GM19043 (cell line): ENCODE data around the gene MRPL12.

Experiments
- ATAC-seq: cut with Tn5 transposase; IDR thresholded peaks from one replicate; pipeline ENCODE4 v1.9.1; 2021; ENCODE audit warnings: low read depth; ENCODE audit not compliant: unreplicated experiment

The MRPL12 gene

DNA sequence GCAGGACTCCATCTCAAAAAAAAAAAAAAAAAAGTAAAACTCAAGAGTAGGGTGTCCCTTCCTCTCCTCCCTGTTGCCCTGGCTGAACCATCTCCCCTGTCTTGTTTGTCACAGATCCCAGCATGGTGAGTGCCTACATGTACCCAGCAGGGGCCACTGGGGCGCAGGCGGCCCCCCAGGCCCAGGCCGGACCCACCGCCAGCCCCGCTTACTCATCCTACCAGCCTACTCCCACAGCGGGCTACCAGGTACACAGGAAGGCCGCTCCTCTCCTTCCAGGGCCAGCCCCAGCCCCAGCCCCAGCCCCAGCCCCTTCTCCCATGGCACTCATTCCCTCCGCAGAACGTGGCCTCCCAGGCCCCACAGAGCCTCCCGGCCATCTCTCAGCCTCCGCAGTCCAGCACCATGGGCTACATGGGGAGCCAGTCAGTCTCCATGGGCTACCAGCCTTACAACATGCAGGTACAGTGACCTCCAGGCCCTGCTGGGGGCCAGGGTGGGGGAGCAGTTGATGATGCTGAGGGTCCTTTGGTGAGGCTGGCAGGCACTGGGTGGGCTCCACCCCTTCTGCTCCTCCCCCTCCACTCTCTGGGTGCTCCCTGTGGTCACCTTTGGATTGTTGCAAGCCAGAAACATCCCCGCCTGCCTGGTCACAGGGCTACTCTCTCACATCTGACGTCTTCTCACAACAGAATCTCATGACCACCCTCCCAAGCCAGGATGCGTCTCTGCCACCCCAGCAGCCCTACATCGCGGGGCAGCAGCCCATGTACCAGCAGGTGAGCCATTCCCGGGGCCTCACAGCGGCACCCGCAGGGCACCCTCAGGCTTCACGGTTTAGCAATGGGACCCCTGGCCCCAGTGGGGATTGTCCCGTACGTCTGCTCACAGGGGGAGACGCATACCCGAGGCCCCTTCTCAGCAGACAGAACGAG, 2.5 kb upstream of the MRPL12 start:
- no peak for ATAC-seq

DNA sequence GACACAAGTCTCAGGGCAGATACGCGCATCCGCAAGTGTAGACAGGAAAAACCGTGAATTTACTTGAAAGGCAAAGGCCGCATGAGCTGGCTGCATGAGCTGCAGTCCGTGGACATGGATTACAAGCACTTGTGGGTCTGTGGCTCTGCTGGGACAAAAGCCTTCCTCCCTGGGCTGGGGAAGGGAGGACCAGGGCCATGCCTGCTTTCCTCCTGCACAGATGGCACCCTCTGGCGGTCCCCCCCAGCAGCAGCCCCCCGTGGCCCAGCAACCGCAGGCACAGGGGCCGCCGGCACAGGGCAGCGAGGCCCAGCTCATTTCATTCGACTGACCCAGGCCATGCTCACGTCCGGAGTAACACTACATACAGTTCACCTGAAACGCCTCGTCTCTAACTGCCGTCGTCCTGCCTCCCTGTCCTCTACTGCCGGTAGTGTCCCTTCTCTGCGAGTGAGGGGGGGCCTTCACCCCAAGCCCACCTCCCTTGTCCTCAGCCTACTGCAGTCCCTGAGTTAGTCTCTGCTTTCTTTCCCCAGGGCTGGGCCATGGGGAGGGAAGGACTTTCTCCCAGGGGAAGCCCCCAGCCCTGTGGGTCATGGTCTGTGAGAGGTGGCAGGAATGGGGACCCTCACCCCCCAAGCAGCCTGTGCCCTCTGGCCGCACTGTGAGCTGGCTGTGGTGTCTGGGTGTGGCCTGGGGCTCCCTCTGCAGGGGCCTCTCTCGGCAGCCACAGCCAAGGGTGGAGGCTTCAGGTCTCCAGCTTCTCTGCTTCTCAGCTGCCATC, 1.7 kb upstream of the MRPL12 start:
- ATAC-seq: no peak

DNA sequence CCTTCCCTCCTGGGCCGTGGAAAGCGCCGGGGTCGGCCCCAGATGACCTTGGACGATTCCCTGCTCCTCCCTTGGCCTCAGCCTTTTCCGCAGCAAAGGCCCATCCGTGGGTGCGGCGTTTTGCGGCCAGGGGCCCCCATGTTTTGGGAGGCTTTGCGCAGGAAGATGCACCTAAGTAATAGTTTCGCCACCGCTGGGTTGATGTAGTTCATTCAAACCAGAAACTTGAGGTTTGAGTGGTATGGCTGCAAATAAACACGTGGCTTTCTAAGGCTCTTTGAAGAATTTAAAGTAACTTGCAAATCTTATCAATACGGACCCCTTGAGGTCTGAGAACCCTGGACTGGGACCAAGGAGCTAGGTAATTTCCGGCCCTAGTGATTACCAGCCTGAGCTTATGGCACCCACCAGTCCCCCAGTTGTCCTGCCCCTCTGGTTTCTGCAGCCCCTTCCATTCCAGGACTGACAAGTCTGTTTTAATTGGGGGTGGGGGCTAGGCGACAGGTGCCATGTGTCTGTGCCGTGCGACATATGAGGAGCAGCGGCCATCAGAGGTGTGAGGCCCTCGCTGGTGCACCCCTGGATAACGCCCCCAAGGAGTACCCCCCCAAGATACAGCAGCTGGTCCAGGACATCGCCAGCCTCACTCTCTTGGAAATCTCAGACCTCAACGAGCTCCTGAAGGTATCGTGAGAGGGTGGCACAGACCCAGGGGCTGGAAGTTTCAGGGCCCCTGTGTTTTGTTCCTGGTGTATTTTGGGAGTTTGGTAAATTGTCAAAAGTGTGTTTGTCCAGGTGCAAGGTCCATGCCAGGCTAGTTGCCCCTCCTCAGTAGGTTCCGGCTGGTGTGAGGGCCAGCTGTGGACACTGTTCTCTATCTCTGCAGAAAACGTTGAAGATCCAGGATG, 834 bp downstream of the MRPL12 start:
- ATAC-seq: no peak

DNA sequence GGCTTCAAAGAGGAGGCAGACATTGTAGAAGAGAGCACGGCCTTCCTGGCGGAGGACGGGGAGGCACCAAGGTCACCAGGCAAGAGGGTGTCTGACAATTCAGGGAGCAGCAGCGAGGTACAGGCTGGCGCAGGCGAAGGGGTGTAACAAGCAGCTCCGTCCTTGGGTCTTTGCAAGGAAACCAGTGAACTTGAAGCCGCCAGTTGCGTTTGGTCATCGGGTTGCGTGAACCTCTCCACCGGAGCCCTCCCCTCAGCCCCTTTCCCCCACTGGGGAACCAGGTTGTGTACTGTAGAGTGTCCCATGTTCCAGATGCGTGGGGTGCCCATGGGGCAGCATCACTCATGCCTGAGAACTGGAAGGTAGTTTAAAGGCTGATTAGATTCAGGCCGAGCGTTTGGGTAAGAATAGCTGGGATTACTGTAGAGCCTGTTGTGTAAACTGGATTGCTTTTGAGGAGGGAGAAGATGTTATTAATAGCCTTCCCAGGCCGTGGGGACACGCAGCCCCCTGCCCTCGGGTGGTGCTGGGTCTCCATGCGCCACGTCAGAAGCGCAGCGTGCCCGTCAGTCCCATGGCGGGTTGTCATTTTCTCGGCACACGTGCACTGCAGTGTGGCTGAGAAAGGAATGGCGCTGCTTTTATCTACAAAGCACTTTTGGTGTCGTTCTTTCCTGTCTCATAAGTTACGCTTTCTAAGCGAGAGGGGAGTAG, 2.5 kb downstream of the MRPL12 start:
- ATAC-seq: no peak

DNA sequence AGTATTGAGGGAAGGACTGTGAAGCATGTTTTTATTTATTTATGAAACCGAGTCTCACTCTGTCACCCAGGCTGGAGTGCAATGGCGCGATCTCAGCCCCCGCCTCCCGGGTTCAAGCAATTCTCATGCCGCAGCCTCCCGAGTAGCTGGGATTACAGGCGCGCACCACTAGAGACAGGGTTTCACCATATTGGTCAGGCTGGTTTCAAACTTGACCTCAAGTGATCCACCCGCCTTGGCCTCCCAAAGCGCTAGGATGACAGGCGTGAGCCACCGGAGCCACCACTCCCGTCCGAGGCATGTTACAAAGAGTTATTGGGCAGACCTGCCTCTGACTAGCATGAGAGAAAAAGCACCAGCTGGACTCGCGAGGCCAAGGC, 3.1 kb downstream of the MRPL12 start:
- ATAC-seq: no peak

DNA sequence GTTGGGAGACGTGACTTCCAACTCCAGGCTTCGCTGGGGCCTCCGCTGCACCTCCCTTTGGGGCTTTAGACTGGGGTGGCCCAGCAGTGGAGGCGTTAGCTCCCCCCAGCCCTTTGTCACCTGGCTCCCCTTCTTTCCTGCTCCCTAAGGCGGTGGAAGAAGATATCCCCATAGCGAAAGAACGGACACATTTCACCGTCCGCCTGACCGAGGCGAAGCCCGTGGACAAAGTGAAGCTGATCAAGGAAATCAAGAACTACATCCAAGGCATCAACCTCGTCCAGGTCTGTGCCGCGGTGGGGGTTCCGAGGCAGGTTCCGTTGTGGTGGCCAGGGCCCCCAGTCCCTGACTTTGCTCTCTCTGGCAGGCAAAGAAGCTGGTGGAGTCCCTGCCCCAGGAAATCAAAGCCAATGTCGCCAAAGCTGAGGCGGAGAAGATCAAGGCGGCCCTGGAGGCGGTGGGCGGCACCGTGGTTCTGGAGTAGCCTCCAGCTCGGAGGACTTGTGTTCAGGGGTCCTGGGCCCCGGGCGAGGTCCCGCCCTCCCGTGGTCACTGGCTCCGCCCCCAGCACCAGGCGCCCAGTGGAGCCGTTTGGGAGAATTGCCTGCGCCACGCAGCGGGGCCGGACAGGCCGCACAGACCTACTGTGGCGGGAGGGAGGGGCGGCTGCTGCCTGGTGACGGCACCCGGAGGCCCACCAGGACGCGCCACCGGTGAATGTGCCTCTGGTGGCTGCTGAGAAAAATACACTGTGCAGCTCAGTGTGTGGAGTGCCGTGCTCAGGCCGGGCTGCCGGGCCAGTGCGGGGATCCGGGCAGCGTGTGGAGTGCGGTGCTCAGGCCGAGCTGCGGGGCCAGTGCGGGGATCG, 3.8 kb downstream of the MRPL12 start:
- ATAC-seq: no peak

DNA sequence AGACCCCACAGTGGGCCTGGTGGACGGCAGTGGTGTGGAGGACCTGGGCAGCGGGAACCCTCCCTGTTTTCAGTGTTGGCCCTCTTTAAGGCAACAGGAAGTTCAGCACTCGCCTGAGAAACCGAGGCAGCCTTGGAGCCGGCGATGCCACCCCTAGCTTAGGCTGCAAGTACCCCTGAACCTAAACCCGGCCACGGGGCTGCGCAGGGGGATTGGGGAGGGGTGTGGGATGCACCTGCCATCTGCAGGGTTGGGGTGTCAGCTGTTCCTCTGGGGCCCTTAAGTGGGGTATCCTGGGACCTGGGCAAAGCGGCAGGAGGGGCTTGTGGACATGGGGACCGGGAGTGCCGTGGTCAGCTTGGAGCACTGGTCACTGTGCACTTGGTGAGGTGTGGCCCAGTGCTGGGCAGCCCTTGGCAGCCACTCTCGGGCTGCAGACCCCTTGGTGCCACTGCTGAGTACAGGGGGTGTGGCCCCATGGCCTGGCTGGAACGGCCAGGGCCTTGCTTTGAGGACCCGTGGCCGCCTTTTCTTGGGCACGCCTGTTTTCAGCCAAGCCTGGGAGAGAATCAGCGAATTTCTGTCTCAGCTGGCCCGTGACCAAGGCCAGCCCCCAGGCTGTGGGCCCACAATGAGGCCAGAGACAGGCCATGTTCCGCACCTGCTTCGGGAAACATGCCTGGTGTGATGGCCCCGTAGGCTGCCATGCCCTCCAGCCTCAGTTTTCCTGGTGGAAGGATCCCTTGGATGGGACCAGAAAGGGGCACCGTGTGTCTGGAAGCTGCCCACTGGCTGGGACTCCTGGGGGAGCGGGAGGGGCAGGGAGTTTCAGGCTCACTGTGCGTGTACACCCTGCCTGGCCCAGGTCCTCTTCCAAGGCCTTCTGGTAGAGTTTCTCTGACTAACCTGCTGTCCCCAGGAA, 4.8 kb downstream of the MRPL12 start:
- no peak for ATAC-seq

DNA sequence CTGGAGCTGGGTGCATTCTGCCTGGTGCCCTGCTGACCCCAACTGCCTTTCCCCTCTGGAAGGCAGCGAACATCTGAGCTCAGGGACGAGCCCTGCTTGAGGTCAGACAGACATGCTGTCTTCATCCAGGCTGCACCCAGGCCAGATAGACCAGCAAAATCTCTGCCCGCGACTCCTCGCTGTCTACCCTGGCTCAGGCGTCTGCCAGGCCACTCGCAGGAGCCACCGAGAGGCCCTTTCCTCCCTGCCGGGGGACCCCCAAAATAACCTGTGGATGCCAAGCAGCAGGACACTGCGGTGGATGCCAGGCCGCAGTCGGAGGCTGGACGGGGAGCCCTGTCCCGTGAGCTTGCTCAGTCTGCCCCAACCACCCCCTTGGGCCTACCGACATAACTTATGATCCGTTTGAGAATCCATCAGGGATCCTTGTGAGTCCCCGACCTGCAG, 5.6 kb downstream of the MRPL12 start:
- ATAC-seq: no peak

DNA sequence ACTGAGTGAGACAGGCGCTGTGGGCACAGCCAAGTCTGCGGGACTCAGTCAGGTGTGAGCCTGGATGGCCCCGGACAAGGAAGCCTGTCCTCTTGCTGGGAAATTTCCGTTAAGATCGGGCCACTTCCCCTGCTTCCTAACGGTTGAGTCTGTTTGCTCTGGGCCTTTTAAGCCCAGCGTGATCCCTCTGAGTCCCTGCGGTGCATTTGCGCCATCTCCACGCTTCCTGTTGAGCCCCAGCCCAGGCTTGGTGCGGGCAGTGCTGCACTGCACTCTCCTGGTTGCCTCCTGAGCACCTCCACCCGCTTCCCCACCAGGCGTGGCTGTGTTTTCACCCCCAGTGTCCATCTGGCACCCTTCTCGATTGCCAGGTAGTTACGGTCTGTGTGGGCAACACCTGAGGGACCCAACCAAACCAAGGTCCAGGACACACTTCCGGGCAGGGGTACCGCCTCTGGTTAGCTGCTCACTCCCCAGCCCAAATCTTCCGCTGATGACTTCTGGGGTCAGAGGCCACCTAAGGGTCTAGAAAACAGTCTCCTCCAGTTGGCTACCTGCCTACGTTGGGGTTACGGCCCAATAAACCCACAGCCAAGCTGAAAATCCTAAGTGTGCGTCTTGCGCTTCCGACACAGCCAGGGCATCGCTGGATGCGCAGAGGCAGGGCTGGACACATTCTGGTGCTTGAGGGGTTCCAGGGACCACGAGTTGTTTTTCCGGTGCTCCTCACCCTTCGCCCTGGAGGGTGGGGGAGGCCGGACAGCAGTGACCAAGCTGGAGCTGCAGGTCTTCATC, 7.5 kb downstream of the MRPL12 start:
- no peak for ATAC-seq

DNA sequence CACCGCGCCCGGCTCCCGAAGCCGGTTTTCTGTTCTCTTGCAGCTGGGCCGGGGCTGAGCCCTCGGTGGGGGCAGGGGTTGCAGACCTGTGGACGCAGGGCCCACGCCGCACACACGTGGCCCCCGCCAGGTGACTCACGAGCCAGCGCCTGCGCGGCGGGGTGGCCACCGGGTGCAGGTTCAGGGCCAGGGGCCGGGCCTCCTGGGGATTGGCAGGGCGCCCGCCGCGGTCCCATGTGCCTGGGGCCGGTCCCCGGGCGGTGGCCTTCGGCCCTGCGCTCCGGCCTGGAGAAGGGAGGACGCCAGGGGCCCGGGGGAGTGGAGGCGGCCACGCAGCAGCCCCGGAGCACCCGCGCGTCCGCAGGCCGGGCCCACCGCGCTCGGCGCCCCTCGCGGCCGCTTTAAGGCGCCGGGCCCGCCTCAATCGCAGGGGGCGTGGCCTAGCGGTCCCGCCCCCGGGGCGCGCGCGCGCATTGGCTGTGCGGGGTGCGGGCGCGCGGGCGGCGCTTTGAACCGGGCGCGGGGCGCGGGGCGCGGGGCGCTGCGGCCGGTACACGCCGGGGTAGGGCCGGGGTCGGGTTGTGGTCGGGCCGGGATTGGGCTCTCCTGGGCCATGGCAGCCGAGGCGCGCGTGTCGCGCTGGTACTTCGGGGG, 8.8 kb downstream of the MRPL12 start, which contains the start of gene SLC25A10:
SLC25A10 (plus strand) TSS at position 471 of the 654 bp plus-strand sequence; CDS start at position 614, 143 bp downstream.
- ATAC-seq: no peak

DNA sequence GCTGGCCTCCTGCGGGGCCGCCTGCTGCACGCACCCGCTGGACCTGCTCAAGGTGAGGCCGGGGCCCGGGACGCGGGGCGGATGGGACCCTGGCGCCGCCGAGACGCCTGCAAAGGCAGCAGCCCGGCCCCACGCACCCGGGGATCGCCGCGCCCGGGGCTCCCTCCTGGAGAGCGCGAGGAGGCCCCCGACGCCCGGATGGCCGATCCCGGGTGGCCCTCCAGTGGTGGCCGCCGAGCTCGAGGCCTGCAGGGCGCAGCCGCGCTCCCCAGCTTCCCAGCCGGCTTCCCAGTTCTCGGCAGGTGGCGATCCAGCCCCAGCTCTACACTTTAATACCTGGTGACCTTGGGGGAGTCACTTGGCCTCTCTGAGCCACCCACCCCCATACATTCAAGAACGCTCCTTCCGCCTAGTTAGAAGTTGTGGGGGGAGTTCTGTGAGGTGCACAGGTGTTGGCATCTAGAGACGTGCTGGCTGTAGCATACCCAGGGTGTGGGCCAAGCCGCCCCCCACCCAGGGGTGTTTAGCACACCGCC, 9.4 kb downstream of the MRPL12 start:
- no peak for ATAC-seq

DNA sequence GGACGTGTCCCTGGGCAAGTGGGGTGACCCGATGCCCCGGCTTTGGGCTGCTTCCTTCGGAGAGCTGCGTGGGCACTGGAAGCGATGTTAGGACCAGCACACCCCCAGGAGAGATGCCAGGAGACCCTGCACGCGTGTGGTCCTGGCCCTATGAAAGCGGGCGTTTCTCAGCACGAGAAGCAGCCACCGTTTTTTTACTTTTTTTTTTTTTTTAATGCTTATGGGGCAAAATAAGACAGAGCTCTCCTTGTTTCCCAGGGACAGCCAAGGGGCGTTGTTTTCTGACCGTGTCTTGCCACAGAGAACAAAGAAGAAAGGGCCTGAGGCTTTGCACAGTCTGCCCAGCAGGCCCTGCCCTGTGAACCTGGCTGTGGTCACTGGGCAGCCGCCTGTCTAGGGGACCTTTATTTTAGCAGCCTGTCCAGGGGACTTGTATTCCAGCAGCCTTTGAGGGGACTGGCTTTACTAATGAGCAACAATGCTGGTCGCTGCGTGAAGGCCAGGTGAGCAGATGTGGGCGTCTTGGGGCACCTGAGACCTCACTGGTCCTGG, 9.9 kb downstream of the MRPL12 start:
- ATAC-seq: no peak

DNA sequence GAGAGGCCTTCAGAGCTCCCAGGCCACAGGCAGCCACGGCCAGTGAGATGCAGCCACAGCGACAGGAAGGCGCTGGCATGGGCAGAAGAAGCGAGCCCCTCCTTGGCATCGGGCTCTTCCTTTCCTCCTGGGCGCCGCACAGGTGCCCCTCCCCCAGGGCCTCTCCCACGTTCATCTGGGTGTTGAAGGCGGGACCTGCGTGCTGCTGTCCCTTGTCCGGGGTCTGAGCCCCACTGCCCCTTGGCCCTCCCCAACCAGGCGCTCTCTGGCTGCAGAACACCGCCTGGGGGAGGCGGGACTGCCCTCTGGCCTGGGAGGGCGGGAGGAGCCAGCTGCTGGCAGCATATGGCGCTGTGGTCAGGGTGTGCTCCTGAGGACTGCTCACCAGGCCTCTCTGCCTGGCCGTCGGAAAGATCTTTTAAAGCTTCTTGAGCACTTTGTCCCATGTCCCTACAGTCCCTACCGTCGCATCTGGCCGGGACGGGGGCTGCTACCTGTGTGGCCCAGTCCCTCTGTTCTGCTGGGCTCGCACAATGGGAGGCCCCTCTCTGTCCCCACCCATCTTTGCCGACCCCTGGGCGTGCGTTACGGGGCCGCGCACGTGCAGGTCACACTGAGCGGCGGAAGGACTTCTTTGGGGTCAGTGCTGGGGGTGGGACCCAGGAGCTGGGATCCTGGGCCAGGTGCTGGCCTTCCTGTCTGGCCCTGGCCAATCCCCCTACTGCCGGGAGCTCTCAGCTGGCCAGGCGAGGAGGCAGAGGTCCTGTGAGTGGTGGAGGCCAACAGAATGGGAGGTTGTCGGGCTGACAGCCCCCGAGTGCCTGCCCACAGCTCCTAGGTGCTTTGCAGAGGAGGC, 10.6 kb downstream of the MRPL12 start:
- no peak for ATAC-seq

DNA sequence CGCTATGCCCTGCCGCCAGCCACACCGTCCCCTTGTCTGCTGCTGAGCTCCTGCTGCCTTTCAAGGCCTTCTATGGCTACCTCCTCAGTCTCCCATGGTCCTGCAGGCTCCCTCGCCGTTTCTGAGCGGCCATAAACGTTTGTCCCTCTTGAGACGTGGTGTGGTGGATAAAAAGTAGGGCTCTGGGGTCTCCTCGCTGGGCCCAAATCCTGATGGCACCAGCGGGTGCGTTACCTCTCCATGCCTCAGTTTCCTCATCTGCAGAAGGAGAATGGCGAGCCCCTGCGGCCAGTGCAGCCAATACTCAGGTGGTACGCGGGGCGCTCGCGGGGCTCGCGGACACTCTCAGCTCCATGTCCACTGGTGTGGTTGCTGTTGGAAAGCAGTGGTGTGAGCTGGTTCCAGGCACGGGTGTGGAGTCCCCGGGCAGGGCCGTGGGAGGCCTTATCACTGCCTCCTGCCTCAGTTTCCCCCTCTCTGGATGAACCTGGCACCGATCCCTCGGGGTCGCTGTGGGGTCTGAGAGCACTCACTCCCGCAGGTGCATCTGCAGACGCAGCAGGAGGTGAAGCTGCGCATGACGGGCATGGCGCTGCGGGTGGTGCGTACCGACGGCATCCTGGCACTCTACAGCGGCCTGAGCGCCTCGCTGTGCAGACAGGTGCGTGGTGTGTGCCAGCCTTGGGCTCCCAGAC, 11.4 kb downstream of the MRPL12 start:
- no peak for ATAC-seq
